Forelimb muscle (tissue), 1 donor: ENCODE results near the gene FUZ. TPM values are rescaled to one million over a fixed set of nuclear protein-coding genes. Genes with fewer than 3 reads are reported as not detected.

ENCODE experiments used
- polyA plus RNA-seq: library from polyadenylated mRNA; unstranded; fragments of 120-200 nt; gene quantifications from one replicate; pipeline ENCODE4 v1.2.1, GENCODE V29; 2013; ENCODE audit not compliant: insufficient read length

The FUZ gene
- polyA plus RNA-seq, 1 donor, result 17.0 TPM

Other genes starting within 250 kb of the FUZ start
- 56.5 TPM for gene NOSIP, start 232.7 kb downstream of the FUZ start, polyA plus RNA-seq
- 0.42 TPM for gene PRRG2, start 232.0 kb downstream of the FUZ start, polyA plus RNA-seq
- 17.4 TPM for gene PRR12, start 222.1 kb downstream of the FUZ start, polyA plus RNA-seq
- gene RRAS, start 173.1 kb downstream of the FUZ start, polyA plus RNA-seq, result 28.3 TPM
- gene SCAF1, start 171.1 kb downstream of the FUZ start, polyA plus RNA-seq, result 29.9 TPM
- gene IRF3, start 147.4 kb downstream of the FUZ start, polyA plus RNA-seq, result 33.2 TPM
- 28.4 TPM for gene BCL2L12, start 147.4 kb downstream of the FUZ start, polyA plus RNA-seq
- gene PRMT1, start 136.0 kb downstream of the FUZ start, polyA plus RNA-seq, result 209 TPM
- gene ADM5, start 123.7 kb downstream of the FUZ start, polyA plus RNA-seq, result 0.99 TPM
- gene CPT1C, start 122.2 kb downstream of the FUZ start, polyA plus RNA-seq, result 8.2 TPM
- 0.52 TPM for gene TSKS, start 50.0 kb downstream of the FUZ start, polyA plus RNA-seq
- gene AP2A1, start 46.3 kb downstream of the FUZ start, polyA plus RNA-seq, result 56.3 TPM
- gene MED25, start 5.0 kb upstream of the FUZ start, polyA plus RNA-seq, result 28.6 TPM
- gene PTOV1, start 37.9 kb upstream of the FUZ start, polyA plus RNA-seq, result 195 TPM
- gene PNKP, start 54.3 kb upstream of the FUZ start, polyA plus RNA-seq, result 38.1 TPM
- 36.8 TPM for gene AKT1S1, start 64.1 kb upstream of the FUZ start, polyA plus RNA-seq
- gene TBC1D17, start 64.4 kb upstream of the FUZ start, polyA plus RNA-seq, result 35.6 TPM
- 1.0 TPM for gene IL4I1, start 83.6 kb upstream of the FUZ start, polyA plus RNA-seq
- 30.2 TPM for gene ATF5, start 115.9 kb upstream of the FUZ start, polyA plus RNA-seq
- 52.7 TPM for gene NUP62, start 116.2 kb upstream of the FUZ start, polyA plus RNA-seq
- gene SIGLEC11, start 147.9 kb upstream of the FUZ start, polyA plus RNA-seq, result 0.77 TPM
- 18.1 TPM for gene VRK3, start 212.1 kb upstream of the FUZ start, polyA plus RNA-seq
- 7.3 TPM for gene ZNF473, start 212.7 kb upstream of the FUZ start, polyA plus RNA-seq